ENCODE results near the gene KCTD2.

KCTD2 gene

DNA sequence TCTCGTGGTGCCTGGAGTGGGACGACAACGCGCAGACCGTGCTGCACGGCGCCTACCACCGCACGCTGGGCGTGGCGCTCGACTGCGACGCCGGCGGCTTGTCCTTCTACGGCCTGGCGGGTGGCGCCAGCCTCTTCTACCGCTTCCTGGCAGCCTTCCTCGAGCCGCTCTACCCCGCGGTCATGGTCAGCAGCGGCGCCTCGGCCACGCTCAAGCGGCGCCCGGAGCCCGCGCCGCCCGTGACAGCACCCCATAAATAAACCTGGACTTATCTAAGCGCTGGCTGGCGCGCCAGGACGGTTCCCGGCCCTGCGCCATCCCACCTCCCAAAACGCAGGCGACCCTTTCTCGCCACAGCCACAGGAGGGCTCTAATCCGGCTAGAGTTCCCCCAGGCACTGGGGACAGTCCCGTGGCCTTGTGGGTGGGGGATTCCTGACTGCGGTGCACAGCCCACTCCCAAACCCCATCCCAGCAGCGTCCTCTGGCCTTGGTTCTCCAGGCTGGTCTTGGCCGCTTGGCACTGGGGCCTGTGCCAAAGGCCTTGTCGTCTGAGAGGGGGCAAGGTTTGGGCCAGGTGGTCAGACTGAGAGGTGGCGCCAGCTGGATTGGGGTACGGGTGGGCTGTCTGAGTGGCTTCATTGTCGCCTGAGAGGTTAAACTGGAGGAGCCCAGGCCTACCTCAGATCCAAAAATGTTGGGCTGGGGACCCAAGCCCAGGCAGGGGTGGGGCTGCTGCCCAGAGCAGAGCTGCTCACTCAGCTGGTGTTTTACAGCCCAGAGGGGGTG is 30.7 kb downstream of the KCTD2 start:
- DNase-seq (ENCODE audit: low spot score) = no peak

DNA sequence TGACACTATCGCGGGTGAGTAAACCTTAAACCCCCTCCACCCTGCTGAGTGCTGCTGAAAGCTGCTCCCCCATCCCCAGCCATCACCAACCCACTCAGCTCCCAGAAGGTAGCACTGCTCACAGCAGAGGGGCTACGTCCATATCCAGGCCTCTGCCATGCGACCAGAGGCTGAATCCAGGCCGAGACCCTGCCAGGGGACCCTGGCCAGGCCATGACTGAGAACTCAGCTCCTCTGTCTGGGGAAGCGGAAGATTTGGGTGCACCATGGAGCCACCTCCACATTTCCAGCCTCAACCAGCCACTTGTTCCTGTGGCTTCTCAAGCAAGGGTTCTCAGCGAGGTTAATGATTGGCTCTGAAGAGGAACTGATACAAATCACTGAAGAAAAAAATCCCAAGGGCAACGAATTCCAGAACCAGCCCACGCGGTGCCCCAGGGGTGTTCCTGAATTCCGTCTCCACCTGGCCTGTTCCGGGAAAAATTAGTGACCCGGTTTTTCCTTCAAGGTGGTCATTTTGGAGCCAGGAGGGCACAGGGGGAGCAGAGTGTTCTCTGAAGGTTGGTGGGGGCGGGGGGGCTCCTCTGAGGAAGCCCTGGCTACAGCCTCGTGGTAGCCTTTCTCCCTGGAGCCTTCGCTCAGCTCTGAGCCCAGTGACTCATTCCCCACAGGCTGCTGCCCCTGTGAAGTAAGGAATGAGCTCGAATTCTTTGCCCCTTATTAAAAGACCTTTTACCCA is 31.4 kb downstream of the KCTD2 start:
- peak; percentile 94 for DNase-seq (ENCODE audit: low spot score)

DNA sequence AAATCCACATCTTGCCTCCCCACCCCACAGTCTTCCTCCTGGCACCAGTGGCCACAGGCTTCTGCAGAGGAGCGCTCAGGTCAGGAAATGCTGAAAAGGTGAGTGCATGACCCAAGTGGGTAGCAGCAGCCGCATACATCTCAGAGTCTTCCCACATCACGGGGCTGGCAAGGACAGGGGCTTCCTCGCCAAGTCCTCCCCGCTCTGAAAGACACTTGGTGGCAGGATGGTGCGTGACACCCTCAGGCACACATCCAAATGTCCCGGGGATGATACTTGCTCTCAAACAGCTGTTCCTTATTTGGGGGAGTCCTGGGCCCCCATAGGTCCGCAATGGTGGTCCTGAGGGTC is 32.0 kb downstream of the KCTD2 start:
- no peak for DNase-seq (ENCODE audit: low spot score)

DNA sequence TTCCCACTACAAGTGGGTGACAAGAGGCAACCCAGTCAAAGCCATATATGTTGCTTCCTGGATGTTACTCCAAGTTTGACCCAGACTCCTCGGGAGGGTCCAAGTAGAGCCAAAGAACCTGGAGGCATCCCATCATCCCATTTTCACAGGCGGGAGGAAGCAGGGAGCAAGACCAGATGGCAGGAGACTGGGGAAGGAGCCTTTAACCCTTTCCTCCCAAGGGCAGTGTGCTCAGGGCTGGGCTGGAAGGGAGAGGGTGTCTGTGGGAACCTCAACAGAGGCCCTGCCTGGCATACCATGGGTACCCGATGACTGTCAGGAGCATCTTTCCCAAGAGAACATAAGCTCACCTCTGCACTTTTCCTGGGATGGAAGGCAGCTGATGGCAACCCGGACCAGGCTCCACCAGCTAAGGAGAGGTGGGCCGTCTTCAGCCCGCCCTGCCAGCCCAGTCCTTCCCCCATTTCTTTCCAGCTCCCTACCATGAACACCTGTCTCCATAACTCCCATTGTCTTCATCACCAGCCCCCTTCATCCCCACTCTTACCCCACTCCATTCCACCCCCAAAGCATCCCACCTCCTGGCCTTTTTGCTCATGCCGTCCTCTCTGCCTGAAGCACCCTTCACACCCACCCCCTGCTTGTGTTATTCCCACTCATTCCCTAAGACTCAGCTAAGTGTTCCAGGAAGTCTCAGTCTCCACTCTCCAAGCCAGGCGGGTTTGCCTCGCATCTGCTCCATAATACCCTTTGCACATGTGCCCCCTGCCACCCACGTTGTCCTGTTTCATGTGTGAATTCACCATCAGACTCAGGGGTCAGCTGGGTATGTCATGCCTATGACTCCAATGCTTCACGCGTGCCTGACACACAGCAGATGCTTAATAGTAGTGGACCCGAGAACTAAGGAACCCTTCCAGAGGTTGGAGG is 34.9 kb downstream of the KCTD2 start:
- no peak for DNase-seq (ENCODE audit: low spot score)

DNA sequence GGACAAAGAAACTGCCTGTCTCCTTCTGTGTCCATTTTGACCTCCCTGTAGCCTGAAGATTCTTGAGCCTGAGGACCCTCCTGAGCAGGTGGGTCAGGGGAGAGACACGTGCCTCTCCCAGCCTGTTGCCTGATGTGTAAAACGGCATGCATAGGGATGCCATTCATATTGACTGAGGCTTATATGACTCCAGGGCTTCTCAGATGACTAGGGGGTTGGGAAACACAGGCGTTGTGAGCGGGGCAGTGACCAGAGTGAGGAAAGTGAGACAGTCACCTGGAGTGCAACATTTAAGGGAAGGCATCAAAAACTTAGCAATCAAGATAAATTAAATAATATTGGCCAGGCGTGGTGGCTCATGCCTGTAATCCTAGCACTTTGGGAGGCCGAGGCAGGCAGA is 35.7 kb downstream of the KCTD2 start:
- no peak for DNase-seq (ENCODE audit: low spot score)

DNA sequence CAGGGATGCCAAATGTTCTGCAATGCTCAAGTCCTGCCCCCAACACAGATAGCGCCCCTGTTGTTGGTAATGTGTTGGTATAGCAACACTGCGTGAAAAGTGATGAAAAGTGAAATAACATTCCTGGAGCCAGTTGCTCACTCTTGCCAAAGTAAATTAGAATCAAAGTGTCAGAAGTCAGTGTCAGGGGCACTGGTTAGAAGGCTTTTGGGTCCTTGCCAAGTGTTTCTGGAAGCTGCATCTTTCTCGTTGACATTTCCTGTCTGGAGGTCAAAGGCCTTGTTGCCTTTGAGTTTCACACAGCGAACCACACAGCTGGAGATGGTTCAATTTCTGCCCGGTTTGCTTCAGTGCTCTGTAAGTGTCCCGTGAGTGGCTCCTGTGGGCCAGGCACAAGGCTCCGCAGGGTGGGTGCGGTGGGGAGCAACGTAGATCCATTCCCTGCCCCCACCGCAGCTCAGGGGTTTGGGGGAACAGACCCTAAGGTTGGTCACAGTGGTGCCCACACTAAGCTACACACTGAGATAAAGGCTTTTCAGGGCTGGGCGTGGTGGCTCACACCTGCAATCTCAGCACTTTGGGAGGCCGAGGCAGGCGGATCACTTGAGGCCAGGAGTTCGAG is 37.1 kb downstream of the KCTD2 start:
- DNase-seq (ENCODE audit: low spot score) = no peak

DNA sequence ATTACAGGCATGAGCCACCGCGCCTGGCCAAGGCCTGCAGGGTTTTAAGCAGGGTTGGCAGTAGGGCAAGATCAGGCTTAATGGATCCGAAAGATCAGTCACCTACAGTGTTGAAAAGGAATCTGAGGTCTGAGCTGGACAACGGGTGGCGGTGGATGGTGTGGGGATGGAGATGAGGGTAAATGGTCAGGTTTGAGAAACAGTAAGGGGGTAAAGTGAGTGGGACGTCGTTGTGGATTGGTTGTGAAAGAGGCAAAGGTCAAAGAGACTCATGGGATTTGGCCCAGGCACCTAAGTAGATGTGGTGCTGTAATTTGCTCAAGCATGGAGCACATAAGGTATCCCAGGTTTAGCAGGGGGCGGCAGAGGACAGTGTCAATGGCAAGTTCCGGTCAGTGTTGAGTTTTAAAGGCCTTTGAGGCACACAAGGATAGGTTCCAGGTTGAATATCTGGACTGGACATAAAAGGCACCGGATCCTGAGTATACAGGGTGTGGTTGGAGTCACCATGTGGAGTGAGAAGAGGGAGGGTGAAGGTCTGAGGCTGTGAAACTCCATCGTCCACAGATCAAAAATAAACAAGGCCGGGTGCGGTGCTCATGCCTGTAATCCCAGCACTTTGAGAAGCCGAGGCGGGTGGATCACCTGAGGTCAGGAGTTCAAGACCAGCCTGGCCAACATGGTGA is 39.6 kb downstream of the KCTD2 start:
- DNase-seq (ENCODE audit: low spot score) = no peak

DNA sequence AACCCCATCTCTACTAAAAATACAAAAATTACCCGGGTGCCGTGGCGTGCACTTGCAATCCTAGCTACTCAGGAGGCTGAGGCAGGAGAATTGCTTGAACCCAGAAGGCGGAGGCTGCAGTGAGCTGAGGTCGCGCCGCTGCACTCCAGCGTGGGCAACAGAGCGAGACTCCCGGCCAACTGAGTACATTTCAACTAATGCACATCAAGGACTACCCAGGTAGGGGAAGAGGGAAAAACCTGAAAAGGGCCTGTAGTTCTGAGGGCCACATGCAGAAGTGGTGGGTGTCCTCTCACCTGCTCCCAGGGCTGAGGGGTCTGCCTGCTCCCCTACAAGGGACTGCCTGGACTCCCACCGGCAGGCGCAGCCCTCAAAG is 40.1 kb downstream of the KCTD2 start:
- DNase-seq (ENCODE audit: low spot score) = no peak

DNA sequence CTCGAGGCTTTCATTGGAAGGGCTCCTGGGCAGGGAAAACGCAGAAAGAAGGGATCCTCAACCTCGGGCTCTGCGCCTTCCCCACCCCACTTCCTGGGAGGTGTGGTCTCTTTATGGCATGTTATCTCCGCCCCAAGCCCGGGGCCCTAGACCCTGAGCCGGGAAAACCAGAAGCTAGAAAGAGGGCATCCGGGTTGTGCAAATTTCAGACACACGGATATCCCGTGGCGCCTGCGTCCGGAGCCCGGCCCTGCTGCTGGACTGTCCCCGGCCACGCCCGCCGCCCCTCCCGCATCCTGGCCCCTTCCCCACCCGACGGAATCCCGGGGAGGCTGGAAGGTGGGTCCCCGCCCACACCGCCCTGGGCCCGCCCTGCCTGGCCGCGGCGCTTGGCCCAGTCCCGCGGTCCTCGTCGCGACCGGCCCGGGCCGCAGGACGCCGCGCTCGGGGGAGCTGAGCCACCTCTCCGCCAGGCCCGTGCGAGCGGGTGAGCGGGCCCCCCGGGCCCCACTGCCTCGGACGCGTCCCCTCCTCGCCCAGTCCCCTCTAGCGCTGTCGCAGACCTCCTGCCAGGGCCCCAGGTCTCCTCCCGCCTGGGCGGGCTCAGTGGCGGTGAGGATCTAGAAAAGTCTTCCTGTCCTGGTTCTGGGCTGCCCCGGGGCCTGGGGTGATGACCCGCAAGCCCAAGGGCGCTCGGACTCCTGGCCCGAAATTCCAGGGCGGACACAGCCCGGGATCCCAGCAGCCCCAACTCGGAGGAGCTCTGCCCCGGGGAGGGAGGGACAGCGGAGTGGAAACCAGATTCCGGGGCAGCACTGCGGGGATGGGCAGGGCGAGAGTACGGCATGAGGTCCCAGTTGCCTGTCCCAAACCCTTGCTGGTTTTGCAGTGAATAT is 40.8 kb downstream of the KCTD2 start, which contains the start of gene SLC16A5:
TSS of gene SLC16A5 (plus strand) at position 397 of the 896 bp plus-strand sequence. CDS start 5,683 bp downstream, outside the sequence.
- no peak for DNase-seq (ENCODE audit: low spot score)

DNA sequence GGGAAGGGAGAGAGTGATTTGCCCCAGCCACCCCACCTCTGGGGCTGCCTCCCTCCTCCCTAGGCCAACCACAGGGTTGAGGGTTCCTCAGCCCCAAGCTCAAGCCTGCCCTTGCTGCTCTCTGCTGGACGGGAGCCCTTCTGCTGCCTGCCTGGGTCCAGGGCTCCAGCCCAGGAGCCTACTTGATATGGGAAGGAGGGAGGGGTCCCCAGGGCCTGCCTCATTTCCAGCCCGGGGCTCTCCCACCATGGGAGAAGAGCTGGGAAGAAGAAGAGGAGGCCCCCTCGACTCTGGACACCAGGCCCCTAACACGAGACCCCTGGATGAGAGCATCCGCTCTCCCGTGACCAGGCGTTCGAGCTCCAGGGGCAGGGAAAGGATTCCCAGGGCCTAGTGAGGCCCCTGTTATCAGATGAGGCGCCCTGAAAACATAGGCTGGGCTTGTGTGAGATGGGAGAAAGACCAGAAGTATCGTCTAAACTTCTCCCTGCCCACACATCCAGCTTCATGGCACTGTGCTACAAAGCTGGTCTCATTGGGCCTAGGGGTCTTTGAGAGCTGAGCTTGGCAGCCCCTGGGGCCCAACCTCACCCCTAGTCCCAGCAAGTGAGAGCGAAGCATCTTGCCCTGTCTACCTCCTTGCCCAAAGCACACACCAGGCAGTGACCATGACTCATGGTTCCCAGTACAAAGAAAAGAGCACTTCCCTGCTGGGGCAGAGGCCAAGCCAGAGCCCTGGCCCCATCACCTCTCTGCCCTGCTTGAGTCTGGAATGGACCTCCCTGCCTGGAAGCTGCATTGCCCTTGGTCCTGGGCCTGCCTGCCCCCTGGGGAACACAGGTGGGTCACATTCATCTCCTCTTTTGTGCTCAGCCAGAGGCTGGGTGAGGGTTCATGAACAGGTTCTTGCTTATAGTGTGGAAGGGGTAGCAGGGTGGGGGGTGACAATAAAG is 41.7 kb downstream of the KCTD2 start:
- DNase-seq (ENCODE audit: low spot score) = no peak

DNA sequence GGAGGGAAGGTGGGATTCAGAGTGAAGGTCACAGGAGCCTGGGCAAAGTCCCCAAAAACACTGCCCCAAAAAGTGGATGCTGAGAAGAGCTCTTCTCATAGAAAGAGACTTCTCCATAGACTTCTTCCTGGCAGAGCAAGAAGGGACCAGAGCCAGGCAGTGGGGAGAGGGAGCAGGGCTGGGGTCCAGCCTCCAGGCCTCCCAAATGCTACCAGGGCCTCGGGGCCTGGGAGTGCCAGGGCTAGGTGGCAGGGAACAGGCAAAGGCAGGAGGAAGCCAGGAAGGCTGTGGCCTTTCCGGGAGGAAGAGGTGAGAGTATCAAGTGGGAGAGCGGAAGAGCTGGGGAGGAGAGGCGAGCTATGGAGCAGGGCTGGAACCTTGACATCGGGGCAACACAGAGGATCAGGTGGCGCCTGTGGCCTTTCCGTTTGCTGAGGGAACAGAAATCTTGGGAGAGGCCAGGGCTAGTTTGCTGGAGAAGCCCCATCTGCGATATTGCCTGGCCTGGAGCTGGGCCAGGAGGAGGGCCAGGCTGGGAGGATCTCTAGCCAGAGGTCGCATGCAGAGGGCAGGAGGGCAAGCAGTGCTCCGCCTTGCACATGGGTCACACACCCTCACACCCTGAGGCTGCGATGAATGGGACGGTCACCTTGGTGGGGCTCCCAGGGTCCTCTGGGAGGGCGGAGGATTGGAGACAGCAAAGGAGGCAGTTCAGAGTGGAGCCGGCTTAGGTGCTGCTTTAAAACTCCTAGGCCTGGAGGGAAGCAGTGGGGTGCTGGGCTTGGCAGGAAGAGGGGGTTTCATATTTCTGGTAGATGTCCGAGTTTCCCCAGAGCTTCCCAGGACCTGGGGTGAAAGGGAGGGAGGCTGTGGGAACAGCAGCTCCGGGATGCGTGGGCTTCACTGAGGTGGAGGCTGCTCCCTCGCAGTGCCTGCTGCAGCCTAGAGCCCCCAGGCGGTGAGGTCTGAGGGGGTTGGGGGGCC is 44.1 kb downstream of the KCTD2 start:
- no peak for DNase-seq (ENCODE audit: low spot score)

DNA sequence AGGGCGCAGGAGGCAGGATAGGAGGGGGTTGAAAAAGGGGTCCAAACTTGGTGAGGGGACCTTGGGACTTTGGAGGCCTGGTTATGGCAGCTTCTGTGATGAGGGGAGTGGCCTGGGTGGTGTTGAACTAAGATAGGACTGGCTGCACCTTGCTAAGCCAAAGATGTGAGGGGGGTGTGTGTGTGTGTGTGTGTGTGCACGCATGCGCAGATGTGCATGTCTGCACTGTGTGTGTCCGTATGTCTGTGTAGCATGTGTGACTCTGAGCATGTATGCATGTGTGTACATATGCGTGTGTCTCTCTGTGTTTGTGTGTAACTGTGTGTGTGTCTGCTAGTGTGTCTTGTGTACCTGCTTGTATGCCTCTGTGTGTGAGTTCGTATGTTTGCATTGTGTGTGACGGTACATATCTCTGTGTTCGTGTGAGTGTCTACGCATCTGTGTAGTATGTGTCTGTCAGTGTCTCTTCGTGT is 44.9 kb downstream of the KCTD2 start:
- no peak for DNase-seq (ENCODE audit: low spot score)

DNA sequence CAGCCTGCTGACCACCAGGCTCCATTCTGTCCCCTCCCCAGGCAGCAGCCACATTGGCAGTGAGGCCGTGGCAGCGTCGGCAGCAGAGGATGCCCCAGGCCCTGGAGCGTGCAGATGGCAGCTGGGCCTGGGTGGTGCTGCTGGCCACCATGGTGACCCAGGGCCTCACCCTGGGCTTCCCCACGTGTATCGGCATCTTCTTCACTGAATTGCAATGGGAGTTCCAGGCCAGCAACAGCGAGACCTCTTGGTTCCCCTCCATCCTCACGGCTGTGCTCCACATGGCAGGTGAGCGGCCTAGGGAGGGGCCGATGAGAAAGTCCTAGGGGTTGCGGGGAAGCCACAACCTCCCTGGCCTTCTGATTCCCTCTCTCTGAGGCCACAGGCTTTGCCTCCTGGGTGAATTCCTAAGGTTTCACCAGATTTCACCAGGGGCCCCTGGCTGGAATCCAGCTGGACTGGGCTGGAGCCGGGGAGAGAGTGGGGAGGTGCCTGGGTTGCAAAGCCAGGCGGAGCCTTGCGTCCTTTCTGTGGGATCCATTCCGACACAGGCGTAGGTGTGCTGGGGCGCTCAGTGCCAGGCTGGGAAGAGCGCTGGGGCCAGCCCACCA is 46.6 kb downstream of the KCTD2 start:
- no peak for DNase-seq (ENCODE audit: low spot score)

DNA sequence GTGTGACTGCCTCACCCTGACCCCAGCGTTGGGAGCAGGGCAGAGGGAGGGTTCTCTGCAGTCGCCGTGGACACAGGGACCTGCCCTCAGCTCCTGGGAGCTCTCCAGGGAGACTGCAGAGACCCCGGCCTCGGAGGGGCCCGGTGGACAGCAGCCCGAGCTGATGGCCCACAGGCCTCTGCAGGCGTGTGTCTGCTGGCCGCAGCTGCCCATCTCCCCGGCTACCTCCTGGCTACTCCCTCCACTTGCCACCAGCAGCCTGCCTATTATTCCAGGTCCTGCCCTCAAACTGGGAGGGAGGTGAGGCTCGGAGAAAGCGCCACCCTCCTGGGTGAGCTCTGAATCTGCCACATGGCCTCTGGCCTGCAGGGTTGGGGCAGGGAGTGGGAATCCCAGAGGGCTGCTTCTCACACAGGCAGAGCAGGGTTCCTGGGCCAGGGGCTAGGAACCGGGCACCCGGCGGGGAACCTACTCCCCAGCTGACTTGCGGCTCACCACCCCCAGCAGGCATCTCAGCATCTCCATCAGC is 47.9 kb downstream of the KCTD2 start:
- DNase-seq (ENCODE audit: low spot score) = no peak

DNA sequence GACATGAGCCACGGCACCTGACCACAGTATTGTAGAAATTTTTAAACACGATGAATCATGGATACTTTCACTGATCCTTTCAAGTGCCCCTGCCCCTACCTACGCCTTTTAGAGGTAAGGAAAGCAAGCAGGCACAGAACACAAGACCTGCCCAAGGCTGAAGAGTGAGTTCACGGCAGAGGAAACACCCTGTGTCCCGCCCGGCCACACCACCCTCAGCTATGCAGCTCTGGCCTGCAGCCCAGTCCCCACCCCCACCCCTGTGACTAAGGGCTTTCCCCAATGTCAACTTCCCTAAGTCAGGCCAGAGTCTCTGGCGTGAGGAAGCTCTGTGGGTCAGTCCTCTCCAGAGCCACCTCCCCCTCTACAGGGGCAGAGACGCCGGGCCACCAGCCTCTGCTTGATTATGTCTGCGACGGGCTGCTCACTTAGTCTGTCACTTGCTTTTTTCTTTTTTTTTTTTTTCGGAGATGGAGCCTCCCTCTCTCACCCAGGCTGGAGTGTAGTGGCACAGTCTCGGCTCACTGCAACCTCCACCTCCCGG is 49.1 kb downstream of the KCTD2 start:
- peak; percentile 90 for DNase-seq (ENCODE audit: low spot score)

DNA sequence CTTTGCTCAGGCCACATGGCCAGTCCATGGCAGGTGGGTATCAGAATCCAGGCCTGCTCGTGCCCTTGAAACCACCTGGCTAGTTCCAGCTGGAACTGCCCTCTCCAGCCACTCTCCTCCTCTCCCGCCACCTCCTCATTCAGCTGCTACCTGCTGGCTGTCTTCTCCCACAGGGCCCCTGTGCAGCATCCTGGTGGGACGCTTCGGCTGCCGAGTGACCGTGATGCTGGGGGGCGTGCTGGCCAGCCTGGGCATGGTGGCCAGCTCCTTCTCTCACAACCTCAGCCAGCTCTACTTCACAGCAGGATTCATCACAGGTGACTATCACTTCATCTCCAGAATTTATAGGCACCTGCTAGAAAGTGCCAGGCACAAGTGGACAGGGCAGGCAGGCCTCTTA is 50.8 kb downstream of the KCTD2 start:
- DNase-seq (ENCODE audit: low spot score) = no peak

DNA sequence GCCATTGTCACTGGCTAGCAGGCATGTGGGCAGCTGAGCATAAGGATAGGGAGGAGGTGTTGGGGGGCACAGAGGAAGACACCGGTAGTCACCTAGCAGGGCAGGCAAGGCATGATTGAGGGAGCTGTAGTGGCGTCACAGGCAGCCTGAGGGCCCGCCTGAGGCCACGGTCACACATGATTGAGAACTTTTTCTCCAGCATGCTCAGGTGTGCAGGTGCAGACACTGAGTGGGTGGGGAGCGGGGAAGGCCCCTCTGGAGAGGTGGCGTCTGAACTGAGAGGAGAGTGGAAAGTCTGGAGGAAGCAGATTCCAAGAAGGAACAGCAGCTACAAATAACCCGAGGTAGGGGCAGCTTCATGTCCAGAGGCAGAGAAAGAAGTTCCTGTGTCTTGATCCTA is 51.8 kb downstream of the KCTD2 start:
- no peak for DNase-seq (ENCODE audit: low spot score)

All from hepatic stellate cell (primary cell).